ENCODE measurements around the gene ITGA2B.

- no peak for TF ChIP-seq CTCF (conservative IDR thresholded peaks at IDR 0.05; ENCODE audit: low read length)
- no peak for TF ChIP-seq EZH2phosphoT487 (IDR thresholded peaks at IDR 0.05; ENCODE audit: borderline replicate concordance)
Observed at GRCh38 chr17:44375196-44376017, 14.0 kb downstream of the ITGA2B start.

Data from Loucy (cell line).